GM21526 (cell line): ENCODE measurements around the gene GDF7.
A peak's percentile ranks its signal among the peaks of the same experiment; 100 is the strongest.

Experiments used
- ATAC-seq: cut with Tn5 transposase; IDR thresholded peaks from one replicate; pipeline ENCODE4 v1.9.1; 2021; ENCODE audit warnings: moderate library complexity; ENCODE audit not compliant: unreplicated experiment, low FRiP score

GDF7 gene

GRCh38 chr2:20627712-20628380 is 39.1 kb upstream of the GDF7 start:
- no peak for ATAC-seq

GRCh38 chr2:20629181-20629580 is 37.8 kb upstream of the GDF7 start:
- ATAC-seq: no peak

DNA sequence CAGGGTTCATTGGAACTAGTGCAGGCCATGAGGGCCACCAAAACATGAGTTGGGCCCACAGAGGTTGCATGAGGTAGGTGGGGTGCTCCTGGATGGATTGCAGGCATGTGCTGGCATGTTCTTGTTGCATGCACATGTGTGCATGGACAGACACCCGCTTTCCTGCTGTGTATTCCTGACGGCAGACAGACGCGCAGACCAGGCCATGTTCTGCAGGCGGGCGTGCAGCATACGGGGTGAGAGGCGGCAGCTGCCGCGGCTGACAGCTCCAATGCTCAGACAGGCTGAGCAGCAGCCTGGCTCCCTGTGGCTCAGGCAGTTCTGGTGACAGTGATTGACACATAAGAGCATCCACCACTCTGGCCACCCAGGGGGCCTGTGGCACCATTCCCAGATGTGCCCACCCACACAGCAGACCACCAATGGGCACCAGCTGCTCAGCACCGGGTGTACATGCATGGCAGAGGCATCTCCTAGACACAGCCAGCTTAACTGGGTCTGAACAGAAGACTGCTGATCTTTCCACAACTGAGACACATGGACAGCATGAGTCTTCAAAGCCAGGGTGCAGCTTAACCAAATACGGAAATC is 37.3 kb upstream of the GDF7 start:
- ATAC-seq: no peak

DNA sequence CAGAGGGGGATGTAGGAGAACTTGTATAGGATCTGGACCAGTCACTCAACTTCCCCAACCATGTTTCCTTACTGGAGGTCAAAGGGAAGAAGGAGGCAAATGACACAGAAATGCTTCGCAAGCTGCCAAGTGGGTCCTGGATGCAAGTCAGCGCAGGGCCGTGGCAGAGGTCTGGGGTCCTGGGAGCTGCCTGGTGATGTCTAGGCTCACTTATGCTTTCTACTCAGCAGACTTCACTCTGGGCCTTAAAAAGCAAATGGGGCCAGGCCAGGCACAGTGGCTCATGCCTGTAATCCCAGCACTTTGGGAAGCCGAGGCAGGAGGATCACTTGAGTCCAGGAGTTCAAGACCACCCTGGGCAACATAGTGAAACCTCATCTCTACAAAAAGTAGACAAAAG is 36.0 kb upstream of the GDF7 start:
- ATAC-seq: no peak

DNA sequence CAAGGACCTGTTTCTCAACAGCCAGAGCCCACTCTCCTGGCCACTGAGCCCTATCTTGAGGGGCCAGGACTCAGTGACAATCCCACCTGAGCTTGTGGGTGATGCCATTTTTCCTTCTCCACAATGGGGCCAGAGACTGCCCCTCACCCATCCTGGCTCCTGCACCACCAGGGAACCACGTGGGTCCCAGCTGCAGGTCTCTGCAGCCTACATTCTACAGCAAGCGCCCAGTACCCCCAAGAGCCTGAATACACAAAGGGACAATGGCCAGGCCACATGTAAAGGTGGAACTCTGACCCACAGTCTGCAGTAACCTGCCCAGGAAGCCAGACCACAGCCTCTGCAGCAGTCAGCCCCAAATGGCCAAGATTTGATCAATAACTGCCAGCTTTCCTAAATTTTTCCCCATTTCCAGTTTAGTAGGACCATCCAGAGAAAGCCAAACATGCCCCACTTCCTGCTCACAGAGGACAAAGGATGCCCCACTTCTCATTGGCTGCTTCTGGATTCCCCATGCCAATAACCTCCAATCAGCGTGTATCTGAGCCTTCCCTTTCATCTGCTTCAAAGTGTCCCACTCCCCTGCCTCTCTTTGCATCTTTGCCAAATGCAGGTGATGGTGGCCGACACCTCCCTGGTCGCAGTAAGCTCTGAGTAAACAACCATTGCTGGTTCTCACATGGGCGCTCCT is 35.2 kb upstream of the GDF7 start:
- ATAC-seq: no peak

- ATAC-seq: no peak
Measured at GRCh38 chr2:20632446-20632990, 34.4 kb upstream of the GDF7 start.

- ATAC-seq: no peak
Measured at GRCh38 chr2:20633001-20633400, 33.9 kb upstream of the GDF7 start.

- no peak for ATAC-seq
Measured at GRCh38 chr2:20633794-20634506, 33.0 kb upstream of the GDF7 start.

- no peak for ATAC-seq
Measured at GRCh38 chr2:20634507-20635112, 32.3 kb upstream of the GDF7 start.

GRCh38 chr2:20635113-20635510 is 31.8 kb upstream of the GDF7 start:
- no peak for ATAC-seq

GRCh38 chr2:20635675-20636584 is 31.0 kb upstream of the GDF7 start:
- peak; percentile 69 for ATAC-seq

GRCh38 chr2:20637147-20637546 is 29.8 kb upstream of the GDF7 start:
- no peak for ATAC-seq

- ATAC-seq: no peak
Measured at GRCh38 chr2:20638014-20638413, 28.9 kb upstream of the GDF7 start.

- no peak for ATAC-seq
Measured at GRCh38 chr2:20638646-20639430, 28.1 kb upstream of the GDF7 start.

DNA sequence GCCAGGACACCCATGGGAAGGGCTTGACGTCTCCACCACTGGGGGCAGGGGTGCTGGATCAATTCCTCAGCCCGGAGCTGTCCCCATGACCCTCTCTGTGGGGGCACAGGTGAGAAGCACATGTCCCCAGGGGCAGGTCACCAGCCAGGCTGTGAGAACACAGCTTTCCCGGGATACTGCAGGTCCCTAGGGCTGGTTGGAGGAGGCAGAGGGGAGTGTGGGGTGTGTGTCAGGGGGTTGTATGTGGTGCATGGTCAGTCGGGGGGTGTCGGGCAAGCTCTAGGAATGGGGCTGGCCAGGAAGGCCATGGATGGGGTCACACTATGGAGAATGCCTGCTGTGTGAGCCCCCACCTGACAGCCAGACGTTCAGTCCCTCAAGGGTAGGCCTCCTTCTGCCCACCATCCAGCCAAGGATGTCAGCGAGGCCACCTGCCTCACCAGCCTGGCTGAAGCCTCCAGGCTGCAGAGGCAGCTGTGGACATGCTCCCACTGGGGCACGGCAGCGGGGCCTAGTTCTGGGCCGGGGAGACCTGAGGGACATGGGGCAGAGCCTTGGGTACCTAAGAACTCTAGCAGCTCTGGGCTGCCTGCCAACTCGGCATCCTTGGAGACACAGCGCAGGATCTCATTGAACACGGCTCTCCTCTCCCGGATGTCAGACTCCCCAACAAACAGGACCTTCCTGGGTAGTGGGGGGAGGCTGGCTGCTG is 26.4 kb upstream of the GDF7 start:
- no peak for ATAC-seq

DNA sequence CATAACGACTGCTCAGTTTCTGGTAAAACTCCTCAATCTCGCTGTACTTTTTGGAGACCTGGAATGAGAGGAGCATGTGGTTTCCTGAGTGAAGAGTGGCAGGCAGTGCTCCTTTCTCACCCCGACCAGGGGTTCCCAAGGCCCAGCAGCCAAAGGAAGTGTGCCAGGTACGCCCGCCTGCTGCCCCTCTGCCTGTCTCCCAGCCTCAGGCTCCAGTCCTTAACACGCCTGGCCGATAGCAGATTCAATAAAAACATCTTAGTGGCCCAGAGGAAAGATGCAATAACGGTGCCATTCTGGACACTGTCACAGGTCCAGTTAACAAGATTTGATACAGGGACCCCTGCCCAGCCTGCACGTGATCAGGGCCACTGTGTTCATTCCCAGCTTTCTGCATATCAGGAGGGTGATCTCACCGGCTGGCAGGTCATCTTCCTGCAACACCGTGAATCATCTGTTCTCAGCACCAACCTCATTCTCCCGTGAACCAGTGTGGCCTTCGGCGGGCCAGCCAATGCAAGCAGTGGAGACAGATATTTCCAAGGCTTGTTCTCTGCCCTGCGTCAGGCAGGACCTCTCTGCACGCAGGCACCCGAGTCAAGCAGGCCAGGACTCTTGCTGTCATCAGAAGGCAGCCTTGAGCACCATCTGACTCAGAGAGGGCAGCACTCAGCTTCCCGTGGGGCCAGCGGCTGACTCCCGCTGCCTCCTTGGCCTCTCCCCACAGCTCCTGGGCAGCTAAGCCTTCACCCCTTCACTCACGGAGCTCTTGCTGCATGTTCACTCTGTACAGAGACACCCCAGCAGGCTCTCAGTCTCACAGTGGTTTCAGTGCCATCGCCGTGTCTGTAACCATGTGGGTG is 25.6 kb upstream of the GDF7 start:
- ATAC-seq: no peak
